ENCODE results near the gene VSTM5. TPM values are rescaled to one million over a fixed set of nuclear protein-coding genes. Genes with fewer than 3 reads are reported as not detected.

Gene VSTM5
- total RNA-seq, 1 experiment from 2014 or later: not detected

- Histone ChIP-seq H4K91ac (ENCODE audit: insufficient read length, low read depth, low read length) (peak within 1 kb of the TSS; percentile 97), H2BK15ac (ENCODE audit: low read depth, low read length) (no peak within 1 kb of the TSS), H3K27me3 (ENCODE audit: insufficient read depth, low read length) (no peaks in the 10 kb centered on the region), H3K4me2 (ENCODE audit: insufficient read depth, insufficient read length, low read length) (peak within 1 kb of the TSS; percentile 94), H3K23me2 (ENCODE audit: insufficient read length, low read depth, low read length, poor library complexity, severe bottlenecking) (peaks cover 14% of the 10 kb centered on the region), H2BK20ac (ENCODE audit: low read depth, low read length, poor library complexity, severe bottlenecking) (no peak within 1 kb of the TSS), H3T11ph (ENCODE audit: low read length) (no peak within 1 kb of the TSS), H4K20me1 (ENCODE audit: control insufficient read depth, insufficient read depth, insufficient read length) (no peaks in the 10 kb centered on the region), H3K23ac (ENCODE audit: insufficient read length, low read depth, low read length) (peak within 1 kb of the TSS; percentile 70), H3K79me2 (ENCODE audit: insufficient read depth, low read length) (peaks cover 21% of the 10 kb centered on the region; the same call in 1 of the 2 replicates), H3K4ac (ENCODE audit: low read depth, low read length) (peak within 1 kb of the TSS; percentile 71; the same call in 1 of the 2 replicates), H3K4me1 (ENCODE audit: insufficient read depth, low read length) (no peaks in the 10 kb centered on the region), H3K27ac (ENCODE audit: insufficient read length, low read depth, low read length) (peak within 1 kb of the TSS; percentile 80), H2AFZ (ENCODE audit: low read length) (no peak within 1 kb of the TSS), H2BK12ac (ENCODE audit: insufficient read length, low read depth, low read length) (peak within 1 kb of the TSS; percentile 26), H2AK5ac (ENCODE audit: insufficient read length, low read length) (no peak within 1 kb of the TSS), H3K56ac (ENCODE audit: insufficient read length, low read depth, low read length) (peak within 1 kb of the TSS; percentile 69), H3K9me3 (ENCODE audit: control insufficient read depth, low read depth, low read length) (no peaks in the 10 kb centered on the region), H4K5ac (ENCODE audit: insufficient read length, low read depth, low read length) (peak within 1 kb of the TSS; percentile 98), H3K18ac (ENCODE audit: insufficient read length, low read depth, low read length) (peak within 1 kb of the TSS; percentile 98), H2BK5ac (ENCODE audit: insufficient read length, low read length) (peak within 1 kb of the TSS; percentile 70), H4K8ac (replicated peaks; ENCODE audit: insufficient read length, low read depth, low read length) (no peak within 1 kb of the TSS), H3K14ac (ENCODE audit: insufficient read depth, low read length) (peak within 1 kb of the TSS; percentile 98), H3K9ac (ENCODE audit: extremely low read depth, insufficient read length, low read length) (peak within 1 kb of the TSS; percentile 99), H2BK120ac (ENCODE audit: low read depth, low read length, poor library complexity, severe bottlenecking) (no peak within 1 kb of the TSS), H3K79me1 (ENCODE audit: insufficient read depth, low read depth, low read length, poor library complexity, severe bottlenecking) (no peaks in the 10 kb centered on the region)
- peak within 1 kb of the TSS; percentile 91 to 98 for H3K4me3 Mint-ChIP-seq
- peak; percentile 53 for TF ChIP-seq CTCF (conservative IDR thresholded peaks at IDR 0.05)
- DNase-seq: peak; percentile 94
- WGBS (ENCODE audit: extremely low coverage, insufficient read length, low lambda C conversion rate): no CpG with 5 or more reads among the region's 72 CpGs
- H3K9me3 Mint-ChIP-seq: no peaks in the 10 kb centered on the region; a peak in 1 of 5 replicates
- peaks cover 21 to 45% (median 43%) of the 10 kb centered on the region in 3 experiments for H3K36me3 Mint-ChIP-seq (ENCODE audit: insufficient read depth in 1 of 3, low read depth in 3 of 3)
- peaks cover 16 to 29% of the 10 kb centered on the region in 2 experiments for H3K4me1 Mint-ChIP-seq
- H3K27me3 Mint-ChIP-seq (ENCODE audit: low read depth): no peaks in the 10 kb centered on the region
- H3K27ac Mint-ChIP-seq: peak within 1 kb of the TSS; percentile 98 to 99 (median 99)
Observed at GRCh38 chr11:93784145-93784934, 66.1 kb downstream of the VSTM5 start, which contains the start of gene MED17. TSS of gene MED17 (plus strand) at chr11:93784282. CDS start at chr11:93784514, 232 bp downstream.
